ENCODE data around the gene WDR43. TPM values are rescaled to one million over a fixed set of nuclear protein-coding genes. Genes with fewer than 3 reads are reported as not detected.

WDR43 gene
- total and polyA plus RNA-seq, 7 experiments from 2014 or later = 44.4 to 75.0 (median 60.4) TPM

- ChIA-PET CTCF (no interaction called here), POLR2A (no interaction called here)
- no peaks in the 10 kb centered on the region for H3K9me3 ChIP-seq (ENCODE audit: control insufficient read depth in 2 of 3, low read length in 3 of 3)
- no peaks in the 10 kb centered on the region for H3K27me3 ChIP-seq (ENCODE audit: control insufficient read depth in 2 of 2, insufficient read depth in 2 of 2, low read length in 2 of 2)
- Mint-ChIP-seq H3K4me3 (no peak overlapping the region), H3K27me3 (peaks cover 0 to 4% (median 0%) of the 10 kb centered on the region in 5 donors), H3K9me3 (no peaks in the 10 kb centered on the region), H3K4me1 (no peaks in the 10 kb centered on the region), H3K27ac (peak overlapping the region in 2 of 9 donors; percentile 20 to 44), H3K36me3 (no peaks in the 10 kb centered on the region)
- intact Hi-C loops (cut with micrococcal nuclease) = no loop called here
- no peaks in the 10 kb centered on the region for H3K4me1 ChIP-seq (ENCODE audit: control insufficient read depth in 2 of 2, insufficient read depth in 2 of 2, low read length in 2 of 2)
- no peaks in the 10 kb centered on the region for H3K36me3 ChIP-seq (ENCODE audit: control insufficient read depth in 2 of 3, insufficient read depth in 3 of 3, low read length in 3 of 3)
- ATAC-seq (no peak), DNase-seq (no peak)
- no peak overlapping the region for H3K4me3 ChIP-seq (ENCODE audit: low read length)
- no peak overlapping the region for H3K27ac ChIP-seq (ENCODE audit: low read depth, low read length)
Observed at GRCh38 chr2:28990445-28990844, 96.0 kb downstream of the WDR43 start.

GRCh38 chr2:28991021-28991420 lies 96.6 kb downstream of the WDR43 start:
- POLR2A ChIA-PET = no interaction called here
- Mint-ChIP-seq H3K27ac (no peak overlapping the region), H3K4me3 (no peak overlapping the region), H3K4me1 (no peaks in the 10 kb centered on the region), H3K27me3 (peaks cover 0 to 4% (median 0%) of the 10 kb centered on the region in 5 donors), H3K9me3 (peaks cover 0 to 2% (median 0%) of the 10 kb centered on the region in 11 donors), H3K36me3 (no peaks in the 10 kb centered on the region)
- Histone ChIP-seq H3K9me3 (ENCODE audit: control insufficient read depth in 2 of 3, low read length in 3 of 3) (no peaks in the 10 kb centered on the region), H3K4me3 (ENCODE audit: low read length) (no peak overlapping the region), H3K36me3 (ENCODE audit: control insufficient read depth in 2 of 3, insufficient read depth in 3 of 3, low read length in 3 of 3) (no peaks in the 10 kb centered on the region), H3K4me1 (ENCODE audit: control insufficient read depth in 2 of 2, insufficient read depth in 2 of 2, low read length in 2 of 2) (no peaks in the 10 kb centered on the region), H3K27ac (ENCODE audit: low read depth, low read length) (no peak overlapping the region), H3K27me3 (ENCODE audit: control insufficient read depth in 2 of 2, insufficient read depth in 2 of 2, low read length in 2 of 2) (no peaks in the 10 kb centered on the region)
- CTCF ChIA-PET = interaction anchor here (0.6 kb wide), 1 partner anchor 313 kb away, joined by 6 read pairs; no protein-coding TSS in a partner anchor
- ATAC-seq (no peak), DNase-seq (no peak)
- intact Hi-C loops (cut with micrococcal nuclease) = no loop called here

GRCh38 chr2:28991460-28991859 lies 97.0 kb downstream of the WDR43 start:
- Histone ChIP-seq H3K27ac (ENCODE audit: low read depth, low read length) (no peak overlapping the region), H3K4me3 (ENCODE audit: low read length) (no peak overlapping the region), H3K4me1 (ENCODE audit: control insufficient read depth in 2 of 2, insufficient read depth in 2 of 2, low read length in 2 of 2) (no peaks in the 10 kb centered on the region), H3K36me3 (ENCODE audit: control insufficient read depth in 2 of 3, insufficient read depth in 3 of 3, low read length in 3 of 3) (no peaks in the 10 kb centered on the region), H3K9me3 (ENCODE audit: control insufficient read depth in 2 of 3, low read length in 3 of 3) (no peaks in the 10 kb centered on the region), H3K27me3 (ENCODE audit: control insufficient read depth in 2 of 2, insufficient read depth in 2 of 2, low read length in 2 of 2) (no peaks in the 10 kb centered on the region)
- ChIA-PET POLR2A (no interaction called here), CTCF (interaction anchor here (0.6 to 0.7 kb wide), 2 partner anchors 14 to 313 kb away, joined by 3 to 6 read pairs; no protein-coding TSS in a partner anchor)
- DNase-seq (no peak), ATAC-seq (no peak)
- no peaks in the 10 kb centered on the region for H3K36me3 Mint-ChIP-seq
- H3K4me1 Mint-ChIP-seq = no peaks in the 10 kb centered on the region
- H3K27me3 Mint-ChIP-seq = peaks cover 0 to 4% (median 0%) of the 10 kb centered on the region in 5 donors
- H3K4me3 Mint-ChIP-seq = no peak overlapping the region
- intact Hi-C loops (cut with micrococcal nuclease) = no loop called here
- peaks cover 0 to 2% (median 0%) of the 10 kb centered on the region in 11 donors for H3K9me3 Mint-ChIP-seq
- H3K27ac Mint-ChIP-seq = no peak overlapping the region

- no peak overlapping the region for H3K4me3 ChIP-seq (ENCODE audit: low read length)
- H3K27me3 Mint-ChIP-seq = peaks cover 0 to 11% (median 0%) of the 10 kb centered on the region in 5 donors
- H3K4me1 Mint-ChIP-seq = peaks cover 0 to 4% (median under 1%) of the 10 kb centered on the region in 7 donors
- no peak overlapping the region for H3K4me3 Mint-ChIP-seq
- POLR2A ChIA-PET = no interaction called here
- no peak overlapping the region for H3K27ac Mint-ChIP-seq
- H3K27me3 ChIP-seq (ENCODE audit: control insufficient read depth in 2 of 2, insufficient read depth in 2 of 2, low read length in 2 of 2) = no peaks in the 10 kb centered on the region
- H3K9me3 ChIP-seq (ENCODE audit: control insufficient read depth in 2 of 3, low read length in 3 of 3) = no peaks in the 10 kb centered on the region
- intact Hi-C loops (cut with micrococcal nuclease) = no loop called here
- DNase-seq = no peak
- H3K4me1 ChIP-seq (ENCODE audit: control insufficient read depth in 2 of 2, insufficient read depth in 2 of 2, low read length in 2 of 2) = no peaks in the 10 kb centered on the region
- no peak overlapping the region for H3K27ac ChIP-seq (ENCODE audit: low read depth, low read length)
- H3K36me3 ChIP-seq (ENCODE audit: control insufficient read depth in 2 of 3, insufficient read depth in 3 of 3, low read length in 3 of 3) = no peaks in the 10 kb centered on the region
- CTCF ChIA-PET = no interaction called here
- no peak for ATAC-seq
- no peaks in the 10 kb centered on the region for H3K36me3 Mint-ChIP-seq
- peaks cover 0 to 2% (median 0%) of the 10 kb centered on the region in 11 donors for H3K9me3 Mint-ChIP-seq
Observed at GRCh38 chr2:28993206-28993960, 98.9 kb downstream of the WDR43 start.

GRCh38 chr2:28994074-28994473 lies 99.6 kb downstream of the WDR43 start:
- intact Hi-C loops (cut with micrococcal nuclease) = no loop called here
- ChIA-PET POLR2A (no interaction called here), CTCF (no interaction called here)
- Histone ChIP-seq H3K36me3 (ENCODE audit: control insufficient read depth in 2 of 3, insufficient read depth in 3 of 3, low read length in 3 of 3) (no peaks in the 10 kb centered on the region), H3K9me3 (ENCODE audit: control insufficient read depth in 2 of 3, low read length in 3 of 3) (no peaks in the 10 kb centered on the region), H3K4me1 (ENCODE audit: control insufficient read depth in 2 of 2, insufficient read depth in 2 of 2, low read length in 2 of 2) (no peaks in the 10 kb centered on the region), H3K4me3 (ENCODE audit: low read length) (no peak overlapping the region), H3K27ac (ENCODE audit: low read depth, low read length) (no peak overlapping the region), H3K27me3 (ENCODE audit: control insufficient read depth in 2 of 2, insufficient read depth in 2 of 2, low read length in 2 of 2) (no peaks in the 10 kb centered on the region)
- Mint-ChIP-seq H3K9me3 (peaks cover 0 to 2% (median 0%) of the 10 kb centered on the region in 11 donors), H3K4me1 (peaks cover 0 to 10% (median 6%) of the 10 kb centered on the region in 7 donors), H3K36me3 (no peaks in the 10 kb centered on the region), H3K27ac (peak overlapping the region in 1 of 9 donors; percentile 4), H3K27me3 (peaks cover 0 to 8% (median 0%) of the 10 kb centered on the region in 5 donors), H3K4me3 (no peak overlapping the region)
- ATAC-seq (no peak), DNase-seq (no peak)

- Mint-ChIP-seq H3K27me3 (peaks cover 0 to 8% (median 0%) of the 10 kb centered on the region in 5 donors), H3K27ac (no peak overlapping the region), H3K9me3 (peaks cover 0 to 2% (median 0%) of the 10 kb centered on the region in 11 donors), H3K4me1 (peaks cover 2 to 11% (median 8%) of the 10 kb centered on the region in 7 donors), H3K36me3 (no peaks in the 10 kb centered on the region), H3K4me3 (no peak overlapping the region)
- intact Hi-C loops (cut with micrococcal nuclease) = no loop called here
- ATAC-seq (no peak), DNase-seq (no peak)
- POLR2A ChIA-PET = no interaction called here
- H3K27me3 ChIP-seq (ENCODE audit: control insufficient read depth in 2 of 2, insufficient read depth in 2 of 2, low read length in 2 of 2) = no peaks in the 10 kb centered on the region
- H3K36me3 ChIP-seq (ENCODE audit: control insufficient read depth in 2 of 3, insufficient read depth in 3 of 3, low read length in 3 of 3) = no peaks in the 10 kb centered on the region
- H3K4me3 ChIP-seq (ENCODE audit: low read length) = no peak overlapping the region
- H3K4me1 ChIP-seq (ENCODE audit: control insufficient read depth in 2 of 2, insufficient read depth in 2 of 2, low read length in 2 of 2) = peaks cover 0 to 1% of the 10 kb centered on the region in 2 donors
- H3K27ac ChIP-seq (ENCODE audit: low read depth, low read length) = no peak overlapping the region
- H3K9me3 ChIP-seq (ENCODE audit: control insufficient read depth in 2 of 3, low read length in 3 of 3) = no peaks in the 10 kb centered on the region
- CTCF ChIA-PET = interaction anchor here (0.9 kb wide), 1 partner anchor 124 kb away, joined by 3 read pairs; no protein-coding TSS in a partner anchor
Observed at GRCh38 chr2:28994679-28995078, 100.2 kb downstream of the WDR43 start.
